ENCODE results near the gene SAT1.
A peak's percentile ranks its signal among the peaks of the same experiment; 100 is the strongest.

SAT1 gene

GRCh38 chrX:23779025-23779424, 3.9 kb upstream of the SAT1 start:
- no peak for DNase-seq

GRCh38 chrX:23782455-23782854, 518 bp upstream of the SAT1 start:
- DNase-seq = no peak

GRCh38 chrX:23783589-23784469, 856 bp downstream of the SAT1 start:
- DNase-seq = no peak

DNA sequence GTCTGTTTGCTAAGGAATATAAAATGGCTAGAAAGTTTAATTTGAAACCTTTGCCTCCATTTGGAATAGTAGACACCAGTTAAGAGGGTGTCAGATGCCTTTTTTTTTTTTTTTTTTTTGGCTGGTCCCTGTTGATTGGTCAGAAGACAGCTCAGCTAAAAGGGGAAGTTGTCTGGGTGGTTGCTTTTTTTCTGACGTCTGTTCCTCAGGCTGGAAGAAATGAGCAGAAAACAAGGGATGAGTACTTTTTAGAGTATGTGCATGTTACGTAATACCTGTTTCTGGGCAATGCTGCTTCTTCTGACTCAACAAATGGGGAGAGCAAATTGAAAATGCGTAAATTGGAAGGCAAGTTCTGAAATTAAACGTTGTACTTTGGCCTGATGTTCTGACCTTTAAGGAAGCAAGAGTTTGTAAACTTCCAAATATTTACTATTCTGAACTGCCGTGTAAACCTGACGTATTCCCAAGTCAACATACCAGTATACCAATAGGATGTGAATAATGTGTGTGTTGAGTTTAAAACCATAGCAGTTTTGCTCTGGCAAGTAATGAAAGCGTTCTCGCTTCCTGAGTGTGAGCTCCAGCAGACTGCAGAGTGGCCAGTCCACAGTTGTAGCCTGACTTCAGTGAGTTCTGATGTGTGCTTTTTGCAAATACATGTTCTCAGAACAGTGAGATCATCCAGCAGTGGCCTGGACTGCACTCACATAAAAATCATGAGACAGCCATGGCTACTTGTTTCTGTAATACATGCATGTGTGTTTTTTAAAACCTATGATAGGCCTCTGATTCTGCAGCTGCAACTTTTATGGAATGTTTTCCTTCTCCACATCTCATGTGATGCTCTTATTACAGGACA, 1.7 kb downstream of the SAT1 start:
- peak in 1 of 2 donors; percentile 69 for DNase-seq

DNA sequence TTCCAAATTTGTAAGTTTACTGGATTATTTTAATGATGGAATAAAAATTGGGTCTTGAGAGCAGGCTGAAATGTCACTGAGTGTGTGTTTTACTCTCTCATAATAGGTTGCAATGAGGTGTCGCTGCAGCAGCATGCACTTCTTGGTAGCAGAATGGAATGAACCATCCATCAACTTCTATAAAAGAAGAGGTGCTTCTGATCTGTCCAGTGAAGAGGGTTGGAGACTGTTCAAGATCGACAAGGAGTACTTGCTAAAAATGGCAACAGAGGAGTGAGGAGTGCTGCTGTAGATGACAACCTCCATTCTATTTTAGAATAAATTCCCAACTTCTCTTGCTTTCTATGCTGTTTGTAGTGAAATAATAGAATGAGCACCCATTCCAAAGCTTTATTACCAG, 2.6 kb downstream of the SAT1 start:
- DNase-seq = no peak

- no peak for DNase-seq
Measured at GRCh38 chrX:23786268-23786815, 3.4 kb downstream of the SAT1 start.

DNA sequence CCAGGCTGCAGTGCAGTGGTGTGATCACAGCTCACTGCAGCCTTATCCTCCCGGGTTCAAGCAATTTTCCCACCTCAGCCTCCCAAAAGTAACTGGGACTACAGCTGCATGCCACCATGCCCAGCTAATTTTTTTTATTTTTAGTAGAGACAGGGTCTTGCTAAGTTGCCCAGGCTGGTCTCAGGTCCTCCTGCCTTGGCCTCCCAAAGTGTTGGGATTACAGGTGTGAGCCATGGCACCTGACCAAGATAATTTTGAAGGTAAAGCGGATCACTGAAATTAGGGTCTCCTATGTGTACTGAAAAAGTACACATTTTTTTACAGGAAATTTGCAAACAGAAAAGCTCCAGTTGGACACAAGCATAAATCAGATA, 4.8 kb downstream of the SAT1 start:
- DNase-seq = no peak

GRCh38 chrX:23788521-23788920, 5.5 kb downstream of the SAT1 start:
- DNase-seq = no peak

DNA sequence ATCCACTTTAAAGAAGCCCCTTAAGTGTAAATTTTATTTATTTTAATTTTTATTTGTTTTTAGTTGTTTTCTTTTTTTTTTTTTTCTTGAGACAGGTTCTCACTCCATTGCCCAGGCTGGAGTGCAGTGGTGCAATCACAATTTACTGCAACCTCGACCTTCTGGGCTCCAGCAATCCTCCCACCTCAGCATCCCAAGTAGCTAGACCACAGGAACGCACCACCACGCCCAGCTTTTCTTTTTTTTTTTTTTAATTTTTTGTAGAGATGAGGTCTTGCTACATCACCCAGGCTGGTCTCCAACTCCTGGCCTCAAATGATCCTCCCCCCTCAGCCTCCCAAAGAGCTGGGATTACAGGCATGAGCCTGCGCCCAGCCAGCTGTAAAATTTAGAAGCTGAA, 6.0 kb downstream of the SAT1 start:
- no peak for DNase-seq

GRCh38 chrX:23789386-23790154, 6.6 kb downstream of the SAT1 start:
- no peak for DNase-seq

- DNase-seq = no peak
Measured at GRCh38 chrX:23790155-23790497, 7.2 kb downstream of the SAT1 start.

DNA sequence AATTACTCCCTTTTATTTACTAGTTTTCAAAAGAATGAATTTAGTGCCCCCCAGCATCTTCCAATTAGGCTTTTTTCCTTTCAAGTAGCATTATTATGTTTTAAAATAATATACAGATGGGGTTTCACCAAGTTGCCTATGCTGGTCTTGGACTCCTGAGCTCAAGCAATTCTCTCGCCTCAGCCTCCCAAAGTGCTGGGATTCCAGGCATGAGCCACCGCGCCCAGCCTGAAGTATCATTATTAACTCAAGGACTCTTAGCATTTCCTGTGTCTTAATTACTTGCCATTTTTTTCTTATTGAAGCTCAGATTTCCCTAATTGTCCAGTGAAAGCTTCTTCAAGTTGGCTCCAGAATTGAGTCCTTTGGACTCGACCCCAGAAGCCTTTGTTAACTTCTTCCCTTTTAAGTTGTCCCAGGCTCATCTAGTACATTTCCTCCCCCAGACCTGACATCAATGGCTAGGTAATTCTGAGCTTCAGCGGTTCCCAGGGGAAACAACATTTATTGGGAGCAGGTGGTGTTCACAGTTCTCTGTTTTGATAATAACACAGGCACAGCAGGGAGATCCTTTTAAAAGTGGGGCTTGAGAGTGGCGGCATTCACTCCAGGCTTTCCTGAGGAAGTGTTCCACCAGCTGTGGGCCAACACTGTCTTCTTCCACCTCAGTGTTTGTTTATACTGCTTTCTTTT, 10.0 kb downstream of the SAT1 start:
- no peak for DNase-seq

DNA sequence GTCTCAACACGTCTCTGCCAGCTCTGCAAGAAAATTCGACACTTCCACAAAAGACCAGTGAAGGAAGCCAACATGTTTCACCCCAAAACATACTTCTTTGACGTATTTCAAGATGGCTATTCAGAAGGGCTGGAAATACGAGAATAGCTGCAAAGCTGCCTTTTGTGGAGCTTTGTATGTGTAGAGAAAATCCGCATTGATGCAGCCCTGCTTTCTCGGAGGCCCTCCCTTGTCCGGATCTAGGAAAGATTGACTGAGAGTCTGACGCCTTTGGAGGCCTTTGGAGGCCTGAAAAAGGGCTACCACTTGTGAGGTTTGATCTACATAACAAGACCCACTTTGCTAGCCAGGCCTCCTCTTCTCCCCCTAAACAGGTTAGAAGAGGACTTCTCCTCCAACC, 12.2 kb downstream of the SAT1 start:
- DNase-seq = no peak

- DNase-seq = no peak
Measured at GRCh38 chrX:23797371-23798128, 14.6 kb downstream of the SAT1 start.

- DNase-seq = no peak
Measured at GRCh38 chrX:23799469-23800065, 16.6 kb downstream of the SAT1 start.

- DNase-seq = no peak
Measured at GRCh38 chrX:23802431-23802830, 19.5 kb downstream of the SAT1 start.

DNA sequence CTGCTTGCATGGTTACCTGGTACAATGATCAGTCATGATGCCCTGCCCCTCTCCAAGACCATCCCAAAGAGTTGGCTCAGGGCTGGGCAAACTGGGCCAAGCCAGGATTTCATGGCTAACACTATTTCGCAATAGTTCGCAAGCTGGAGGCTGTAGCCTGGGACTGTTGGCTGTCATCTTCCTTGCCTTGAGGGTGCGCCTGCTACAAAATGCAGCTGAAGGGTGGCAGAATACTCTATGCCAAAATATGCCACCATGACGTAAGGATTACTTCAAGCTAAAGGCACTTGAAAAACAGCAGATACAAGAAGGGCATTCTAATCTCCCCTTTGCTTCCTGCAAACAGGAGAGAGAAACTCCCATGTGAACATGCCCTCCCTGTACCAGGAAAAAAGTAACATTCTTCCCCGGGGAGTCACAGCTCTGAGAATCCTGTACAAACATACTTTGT, 21.0 kb downstream of the SAT1 start:
- no peak for DNase-seq

GRCh38 chrX:23804578-23804977, 21.6 kb downstream of the SAT1 start:
- DNase-seq = no peak

DNA sequence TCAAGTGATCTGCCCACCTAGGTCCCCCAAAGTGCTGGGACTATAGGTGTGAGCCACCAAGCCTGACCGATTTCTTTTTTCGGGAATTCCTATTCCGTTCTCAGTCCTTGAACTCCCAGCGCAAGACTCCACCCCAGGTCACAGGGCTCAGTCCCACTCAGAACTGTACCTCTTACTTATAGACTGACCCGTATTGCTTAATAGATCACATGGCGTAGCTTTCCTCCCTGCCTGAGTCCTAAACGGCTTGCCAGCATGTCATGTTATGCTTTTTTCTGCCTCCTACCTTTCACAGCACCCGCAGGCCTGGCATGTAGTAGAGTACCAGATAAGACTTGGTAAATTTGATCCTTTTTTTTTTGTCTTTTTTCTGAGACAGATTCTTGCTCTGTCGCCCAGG, 22.4 kb downstream of the SAT1 start:
- DNase-seq = no peak

DNA sequence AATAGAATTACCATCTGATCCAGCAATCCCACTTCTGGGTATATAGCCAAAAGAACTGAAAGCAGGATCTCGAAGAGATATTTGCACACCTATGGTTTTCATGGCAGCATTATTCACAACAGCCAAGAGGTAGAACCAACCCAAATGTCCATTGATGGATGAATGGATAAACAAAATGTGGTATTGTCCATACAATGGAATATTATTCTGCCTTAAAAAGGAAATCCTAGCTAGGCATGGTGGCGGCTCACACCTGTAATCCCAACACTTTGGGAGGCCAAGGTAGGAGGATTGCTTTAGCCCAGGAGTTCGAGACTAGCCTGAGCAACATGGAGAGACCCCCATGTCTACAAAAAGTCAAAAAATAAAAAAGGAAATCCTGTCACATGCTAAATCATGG, 27.3 kb downstream of the SAT1 start:
- DNase-seq = no peak

DNA sequence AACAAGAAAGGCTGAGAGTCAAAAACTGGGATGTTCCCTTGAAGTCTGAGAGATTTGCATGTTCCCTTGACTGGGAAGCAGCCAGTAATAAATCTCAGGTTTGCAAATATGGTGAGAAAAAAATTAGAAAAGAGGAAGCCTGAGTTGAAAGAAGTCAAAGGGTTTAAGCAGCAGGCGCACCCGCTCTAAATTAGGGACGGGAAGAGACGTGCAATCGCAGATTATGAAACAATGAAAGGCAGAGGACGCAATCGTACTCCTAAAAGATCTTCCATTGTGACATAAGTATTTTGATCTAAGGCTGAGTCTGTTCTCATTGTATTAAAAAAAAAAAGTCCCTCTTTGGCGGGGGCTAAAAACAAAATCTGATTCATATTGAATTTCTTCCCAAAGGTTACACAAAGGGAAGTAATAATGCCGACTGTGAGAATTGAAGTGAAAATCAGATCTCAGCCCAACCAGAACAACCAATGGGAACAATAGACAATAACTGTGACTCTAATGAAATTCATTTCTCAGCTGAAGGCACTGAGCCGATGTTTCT, 28.2 kb downstream of the SAT1 start:
- peak in 1 of 2 donors; percentile 9 for DNase-seq

All from bone marrow (tissue), 2 donors.